Adipocyte (in vitro differentiated cells): Measurements from ENCODE around the gene PKLR.
A peak's percentile ranks its signal among the peaks of the same experiment; 100 is the strongest.
"Not testable (repeated sequence)": the region's sequence is repeated elsewhere in the genome, so short reads cannot be mapped to it uniquely, and the experiment has no call there.

ENCODE experiments used
- DNase-seq: peaks from one replicate; pipeline ENCODE4 v3.0.0-alpha.2; 2015; ENCODE audit warnings: low read depth
- H3K27me3 ChIP-seq: replicated peaks from 2 replicates; pipeline ENCODE4 v1.7.0; 2013; ENCODE audit warnings: mild to moderate bottlenecking, low read length, moderate library complexity; ENCODE audit not compliant: control insufficient read depth, insufficient read depth
- H3K36me3 ChIP-seq: 2 replicates; pipeline ENCODE4 v1.7.0; 2013; ENCODE audit warnings: low read length, mild to moderate bottlenecking, moderate library complexity; ENCODE audit not compliant: control insufficient read depth, insufficient read depth, severe bottlenecking
- H3K4me1 ChIP-seq: 2 replicates; pipeline ENCODE4 v1.7.0; 2013; ENCODE audit warnings: mild to moderate bottlenecking, low read length, moderate library complexity; ENCODE audit not compliant: control insufficient read depth, insufficient read depth
- H3K4me3 ChIP-seq: 2 replicates; pipeline ENCODE4 v1.7.0; 2013; ENCODE audit warnings: mild to moderate bottlenecking, low read length, moderate library complexity
- H3K9ac ChIP-seq: 2 replicates; pipeline ENCODE4 v1.7.0; 2013; ENCODE audit warnings: mild to moderate bottlenecking, low read length, moderate library complexity
- H3K9me3 ChIP-seq: 2 replicates; pipeline ENCODE4 v1.7.0; 2013; ENCODE audit warnings: mild to moderate bottlenecking, low read length, moderate library complexity; ENCODE audit not compliant: control insufficient read depth

Gene PKLR

DNA sequence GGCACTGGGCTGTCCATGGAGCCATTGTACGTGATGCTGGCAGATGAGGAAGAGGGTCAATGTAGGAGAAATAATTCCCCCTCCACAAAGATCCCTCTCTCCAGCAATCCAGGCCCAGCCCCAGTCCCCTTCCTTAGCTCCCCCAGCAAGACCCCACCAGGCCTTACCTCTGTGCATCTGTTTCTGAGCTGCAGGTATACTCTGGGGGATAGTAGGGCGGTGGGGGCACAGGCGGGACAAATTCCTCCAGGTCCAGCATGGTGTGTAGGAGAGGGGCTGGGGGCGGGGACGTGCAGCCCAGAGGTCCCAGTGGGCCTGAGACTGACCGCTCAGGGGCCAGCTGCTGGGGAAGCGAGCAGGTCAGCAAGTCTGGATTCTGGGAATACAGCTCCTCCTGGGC lies 49.7 kb downstream of the PKLR start:
- no peak overlapping the region for H3K9ac ChIP-seq
- H3K36me3 ChIP-seq: peaks cover 26% of the 10 kb centered on the region
- H3K4me3 ChIP-seq: no peak overlapping the region
- peaks cover 30% of the 10 kb centered on the region for H3K4me1 ChIP-seq
- no peaks in the 10 kb centered on the region for H3K27me3 ChIP-seq
- H3K9me3 ChIP-seq: no peaks in the 10 kb centered on the region
- DNase-seq: no peak

DNA sequence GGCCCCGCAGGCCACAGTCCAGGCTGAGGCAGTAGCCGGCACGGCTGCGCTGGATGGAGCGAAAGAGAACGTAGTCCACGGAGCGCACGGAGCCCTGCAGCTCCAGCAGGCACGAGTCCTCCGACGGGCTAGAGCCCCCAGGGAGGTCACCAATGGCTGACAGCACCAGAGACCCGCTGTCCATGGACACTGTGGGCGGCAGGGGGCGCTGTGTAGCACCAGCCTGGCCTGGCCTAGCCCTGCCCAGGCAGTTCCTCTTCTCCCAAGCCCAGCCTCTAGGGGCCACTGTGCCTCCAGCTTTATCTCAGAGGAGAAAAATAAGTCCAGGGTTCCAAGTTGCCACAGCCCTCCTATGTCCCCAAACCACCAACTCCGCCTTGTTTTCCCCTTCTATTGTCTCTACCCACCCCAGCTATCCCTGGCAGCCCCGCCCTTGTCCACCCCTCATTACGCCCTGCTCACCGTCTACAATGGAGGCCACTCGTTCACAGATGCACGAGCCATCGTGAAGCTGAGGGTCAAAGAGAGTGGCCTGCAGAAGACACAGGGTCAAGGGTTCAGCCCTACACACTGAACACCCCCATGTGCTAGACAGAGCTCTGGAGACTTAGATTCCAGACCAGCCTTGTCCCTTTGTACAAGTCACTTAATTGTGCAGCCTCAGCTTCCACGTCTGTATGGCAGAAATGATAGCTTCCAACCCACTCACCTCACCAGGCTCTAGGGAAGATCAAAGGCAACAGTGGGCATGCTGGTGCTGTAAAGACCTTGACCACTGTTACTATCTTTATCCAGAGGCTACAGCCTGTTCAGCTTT lies 50.4 kb downstream of the PKLR start:
- H3K36me3 ChIP-seq: peaks cover 27% of the 10 kb centered on the region
- peak overlapping the region; percentile 18 for H3K4me3 ChIP-seq
- no peaks in the 10 kb centered on the region for H3K9me3 ChIP-seq
- peak overlapping the region; percentile 70 for H3K9ac ChIP-seq
- H3K4me1 ChIP-seq: peaks cover 23% of the 10 kb centered on the region
- peak; percentile 98 for DNase-seq
- H3K27me3 ChIP-seq: no peaks in the 10 kb centered on the region

DNA sequence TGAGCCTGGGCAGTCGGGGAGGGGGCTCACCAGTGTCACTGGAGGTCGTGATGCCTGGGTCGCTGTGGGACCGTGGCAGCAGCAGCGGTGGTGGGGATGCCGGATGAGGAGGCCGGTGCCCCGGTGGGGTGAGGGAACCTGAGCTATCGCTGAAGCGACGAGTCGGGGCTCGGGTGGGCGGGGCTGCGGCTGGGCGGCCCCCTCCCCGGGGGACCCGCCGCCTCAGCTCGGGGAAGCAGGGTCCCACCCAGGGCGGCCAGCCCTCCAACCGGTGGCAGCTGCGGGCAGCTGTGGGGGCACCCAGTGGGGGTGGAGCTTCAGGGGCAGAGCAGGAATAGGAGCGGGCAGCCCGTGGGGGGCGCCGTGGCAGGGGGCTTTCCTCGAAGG lies 51.0 kb downstream of the PKLR start:
- Histone ChIP-seq H3K9ac (peak overlapping the region; percentile 70), H3K36me3 (peaks cover 27% of the 10 kb centered on the region)
- DNase-seq: no peak

DNA sequence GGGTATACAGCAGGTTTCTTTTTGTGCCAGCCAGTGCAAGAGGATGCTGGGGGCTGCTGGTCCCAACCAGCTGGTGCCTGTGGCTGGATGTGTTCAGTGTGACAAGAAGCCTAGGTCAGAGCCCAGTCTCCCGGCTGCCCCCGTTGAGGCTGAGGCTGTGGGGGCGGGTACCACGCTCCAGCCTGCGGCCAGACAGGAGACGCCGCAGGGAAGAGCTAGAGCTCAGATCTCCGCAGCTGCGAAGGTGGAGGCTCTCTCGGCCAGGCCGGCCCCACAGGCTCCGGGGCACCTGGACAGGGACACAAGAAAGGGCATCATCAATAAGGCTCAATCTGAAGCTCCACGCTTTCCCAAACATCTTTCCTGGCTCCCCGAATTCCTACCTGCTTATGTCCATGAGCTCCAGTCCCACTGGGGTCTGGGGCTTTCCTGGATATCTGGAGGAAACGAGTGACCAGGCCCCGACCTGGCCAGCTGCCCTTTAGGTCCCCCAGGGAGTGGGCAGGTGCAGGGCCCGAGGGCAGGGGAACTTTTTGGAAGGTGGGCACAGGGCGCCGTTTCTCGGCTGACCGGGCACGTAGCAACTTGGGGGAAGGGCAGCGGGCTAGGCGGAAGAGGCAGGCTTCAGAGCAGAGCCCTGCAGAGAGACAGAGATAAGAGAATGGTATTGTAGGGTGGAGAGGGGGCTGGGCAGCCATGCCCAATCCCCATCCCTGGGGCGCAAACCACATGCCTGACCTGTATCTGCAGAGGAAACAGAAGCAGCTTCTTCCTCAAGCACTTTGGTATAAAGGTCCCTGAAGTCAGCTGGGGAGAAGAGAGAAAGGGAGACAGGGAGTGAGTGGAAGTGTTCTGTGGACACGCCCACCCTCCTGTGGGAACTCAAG lies 53.3 kb downstream of the PKLR start:
- no peaks in the 10 kb centered on the region for H3K27me3 ChIP-seq
- no peaks in the 10 kb centered on the region for H3K9me3 ChIP-seq
- no peak for DNase-seq
- H3K36me3 ChIP-seq: peaks cover 27% of the 10 kb centered on the region
- H3K4me3 ChIP-seq: no peak overlapping the region
- no peak overlapping the region for H3K9ac ChIP-seq
- H3K4me1 ChIP-seq: peaks cover 21% of the 10 kb centered on the region

More for the DNA sequence above, 51.0 kb downstream of the PKLR start:
- H3K4me1 ChIP-seq: peaks cover 23% of the 10 kb centered on the region
- no peak overlapping the region for H3K4me3 ChIP-seq
- H3K27me3 ChIP-seq: no peaks in the 10 kb centered on the region
- H3K9me3 ChIP-seq: no peaks in the 10 kb centered on the region

DNA sequence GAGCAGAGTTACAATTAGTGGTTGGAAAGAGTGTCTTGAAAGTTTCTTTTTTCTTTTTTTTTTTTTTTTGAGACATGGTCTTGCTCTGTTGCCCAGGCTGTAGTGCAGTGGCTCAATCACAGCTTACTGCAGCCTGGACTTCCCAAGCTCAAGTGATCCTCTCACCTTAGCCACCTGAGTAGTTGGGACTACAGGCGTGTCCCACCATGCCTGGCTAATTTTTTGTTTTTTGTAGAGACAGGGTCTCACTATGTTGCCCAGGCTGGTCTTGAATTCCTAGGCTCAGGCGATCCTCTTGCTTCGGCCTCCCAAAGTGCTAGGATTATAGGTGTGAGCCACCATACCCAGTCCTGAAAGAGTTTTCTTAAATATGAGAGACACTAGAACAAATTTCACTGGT lies 54.4 kb downstream of the PKLR start:
- not testable (repeated sequence) for H3K9me3 ChIP-seq, H3K9ac ChIP-seq, H3K27me3 ChIP-seq, H3K4me3 ChIP-seq, DNase-seq
- H3K36me3 ChIP-seq: peaks cover 27% of the 10 kb centered on the region
- peaks cover 22% of the 10 kb centered on the region for H3K4me1 ChIP-seq

DNA sequence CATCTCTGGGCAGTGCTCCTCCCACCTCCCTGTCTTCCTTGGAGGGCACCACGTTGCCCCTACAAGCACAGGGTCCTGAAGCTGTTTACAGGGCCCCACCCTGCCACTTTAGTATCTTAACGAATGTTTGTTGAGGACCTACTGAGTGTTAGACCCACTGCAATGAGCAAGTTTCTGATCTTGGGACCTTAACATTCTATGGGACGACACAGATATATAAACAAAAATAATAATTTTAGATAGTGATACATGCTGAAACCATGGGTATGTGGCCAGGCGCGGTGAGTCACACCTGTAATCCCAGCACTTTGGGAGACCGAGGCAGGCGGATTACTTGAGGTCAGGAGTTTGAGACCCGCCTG lies 56.1 kb downstream of the PKLR start:
- Histone ChIP-seq H3K9ac (peak overlapping the region; percentile 70), H3K9me3 (no peaks in the 10 kb centered on the region), H3K27me3 (no peaks in the 10 kb centered on the region), H3K4me3 (peak overlapping the region; percentile 81), H3K4me1 (peaks cover 20% of the 10 kb centered on the region), H3K36me3 (peaks cover 27% of the 10 kb centered on the region)
- DNase-seq: no peak

DNA sequence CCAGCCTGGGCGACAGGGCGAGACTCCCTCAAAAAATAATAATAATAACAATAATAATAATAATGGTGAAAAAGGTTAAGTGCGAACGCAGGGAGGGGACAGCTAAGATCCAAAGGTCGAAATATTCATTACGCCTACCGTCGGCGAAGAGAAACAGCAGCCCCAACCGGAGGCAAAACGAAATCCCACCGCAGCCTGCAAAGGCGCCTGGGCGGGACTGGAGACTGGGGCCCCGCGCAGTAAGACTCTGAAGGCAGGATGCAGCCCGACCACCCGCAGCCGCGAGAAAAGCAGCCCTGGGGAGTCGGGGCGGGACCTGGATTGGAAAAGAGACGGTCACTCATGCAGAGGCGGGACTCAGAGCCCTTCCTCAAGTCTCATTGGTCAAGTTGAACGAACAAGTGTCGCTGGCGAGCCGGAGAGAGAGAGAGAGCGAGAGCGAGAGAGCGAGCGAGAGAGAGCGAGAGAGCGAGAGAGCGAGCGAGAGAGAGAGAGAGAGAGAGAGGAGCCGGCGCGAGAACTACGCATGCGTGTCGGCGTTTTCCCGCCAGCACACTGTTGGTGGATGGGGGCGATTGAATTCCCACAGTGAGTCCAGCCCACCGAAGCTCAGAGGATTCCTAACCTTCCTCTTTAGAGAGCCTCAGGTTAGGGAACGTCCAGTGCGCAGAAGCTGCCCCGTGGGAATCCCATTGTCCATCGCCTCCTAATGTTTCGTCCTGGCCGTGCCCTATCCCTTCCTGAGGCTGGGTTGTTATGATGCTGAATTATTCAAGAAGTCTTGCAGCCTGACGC lies 56.7 kb downstream of the PKLR start:
- Histone ChIP-seq H3K4me1 (peaks cover 20% of the 10 kb centered on the region), H3K4me3 (peak overlapping the region; percentile 81), H3K36me3 (peaks cover 27% of the 10 kb centered on the region), H3K9ac (peak overlapping the region; percentile 80), H3K9me3 (no peaks in the 10 kb centered on the region), H3K27me3 (no peaks in the 10 kb centered on the region)
- peak; percentile 99 for DNase-seq

DNA sequence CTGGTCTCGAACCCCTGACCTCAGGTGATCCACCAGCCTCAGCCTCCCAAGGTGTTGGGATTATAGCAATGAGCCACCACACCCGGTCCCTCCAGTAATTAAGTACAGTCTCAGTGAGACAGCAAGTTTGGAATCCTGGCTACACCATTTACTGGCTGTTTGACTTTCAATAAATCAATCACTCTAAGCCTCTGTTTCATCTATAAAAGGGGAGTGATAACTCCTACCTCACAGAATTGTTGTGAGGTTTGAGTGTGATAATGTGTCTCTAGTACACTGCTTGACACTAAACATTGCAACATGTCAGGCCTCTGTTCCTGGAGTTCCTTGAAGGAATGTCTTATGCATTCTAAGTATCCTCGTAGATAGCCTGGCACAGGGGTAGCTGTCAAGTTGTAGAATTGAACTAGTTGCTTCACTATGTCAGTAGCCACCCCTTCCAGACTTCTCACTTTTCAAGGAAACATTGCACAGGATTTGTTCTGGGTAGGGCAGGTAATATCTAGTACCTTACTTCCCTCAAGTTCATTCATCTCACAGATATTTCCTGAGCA lies 58.4 kb downstream of the PKLR start:
- DNase-seq: no peak
- H3K4me3 ChIP-seq: peak overlapping the region; percentile 81
- H3K36me3 ChIP-seq: peaks cover 24% of the 10 kb centered on the region
- H3K9me3 ChIP-seq: no peaks in the 10 kb centered on the region
- no peaks in the 10 kb centered on the region for H3K27me3 ChIP-seq
- peaks cover 20% of the 10 kb centered on the region for H3K4me1 ChIP-seq
- peak overlapping the region; percentile 80 for H3K9ac ChIP-seq

DNA sequence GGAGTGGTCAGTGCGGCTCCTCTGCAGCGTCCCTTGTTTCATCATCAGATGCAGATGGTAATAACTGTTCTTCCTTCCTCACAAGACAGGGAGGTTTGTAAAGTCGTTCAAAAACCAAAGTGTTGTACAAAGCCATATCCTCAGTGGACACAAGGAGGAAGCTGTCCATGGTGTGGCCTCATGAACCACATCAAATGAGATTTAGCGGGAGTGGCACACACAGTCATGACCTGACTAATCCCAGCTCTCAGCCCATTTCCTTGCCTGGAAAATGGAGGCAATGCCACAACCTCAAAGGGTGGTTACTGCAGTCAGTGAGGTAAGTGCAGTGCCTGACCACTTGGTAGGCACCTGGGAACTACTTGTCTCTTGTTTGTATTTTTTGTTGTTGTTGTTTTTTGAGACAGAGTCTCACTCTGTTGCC lies 59.4 kb downstream of the PKLR start:
- DNase-seq: no peak

DNA sequence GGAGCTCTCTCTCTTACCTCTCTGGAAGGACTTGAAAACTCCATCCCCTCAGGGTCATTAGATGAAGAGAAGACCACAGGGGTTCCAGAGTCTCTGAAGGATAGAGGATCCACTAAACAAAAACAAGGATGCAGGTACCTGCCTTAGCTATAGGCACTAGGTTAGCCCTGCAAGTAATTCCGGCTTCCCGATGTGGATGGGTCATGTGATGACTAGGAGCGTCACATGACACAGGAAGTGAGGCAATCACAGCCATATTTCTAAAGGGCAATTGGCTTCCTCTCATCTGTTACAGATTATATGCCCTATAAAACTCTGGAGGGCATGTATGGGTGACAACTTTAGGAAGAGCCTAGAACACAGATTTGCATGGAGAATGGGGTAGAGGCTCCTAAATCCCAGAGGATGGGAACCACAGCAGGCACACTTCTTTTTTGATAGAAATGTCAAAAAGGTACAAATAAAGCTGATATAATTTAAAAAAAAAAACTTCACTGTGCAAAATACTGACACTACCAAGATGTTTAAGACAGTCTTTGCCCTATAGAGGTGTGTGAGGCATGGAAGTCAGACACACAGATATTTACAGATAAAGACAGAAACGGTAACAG lies 60.1 kb downstream of the PKLR start:
- DNase-seq: peak; percentile 93
- peak overlapping the region; percentile 81 for H3K9ac ChIP-seq
- H3K27me3 ChIP-seq: no peaks in the 10 kb centered on the region
- H3K36me3 ChIP-seq: peaks cover 20% of the 10 kb centered on the region
- H3K9me3 ChIP-seq: no peaks in the 10 kb centered on the region
- H3K4me1 ChIP-seq: peaks cover 20% of the 10 kb centered on the region
- H3K4me3 ChIP-seq: peak overlapping the region; percentile 83

More for the DNA sequence above, 59.4 kb downstream of the PKLR start:
- Histone ChIP-seq H3K4me3 (no peak overlapping the region), H3K4me1 (peaks cover 20% of the 10 kb centered on the region), H3K9me3 (no peaks in the 10 kb centered on the region), H3K36me3 (peaks cover 23% of the 10 kb centered on the region), H3K9ac (no peak overlapping the region), H3K27me3 (no peaks in the 10 kb centered on the region)
